GM18909 (cell line): ENCODE results near the gene RASGRF2.

ENCODE experiments used
- ATAC-seq: cut with Tn5 transposase; IDR thresholded peaks from one replicate; pipeline ENCODE4 v1.9.1; 2021; ENCODE audit warnings: mild to moderate bottlenecking; ENCODE audit not compliant: unreplicated experiment, poor library complexity

The RASGRF2 gene, protein sequence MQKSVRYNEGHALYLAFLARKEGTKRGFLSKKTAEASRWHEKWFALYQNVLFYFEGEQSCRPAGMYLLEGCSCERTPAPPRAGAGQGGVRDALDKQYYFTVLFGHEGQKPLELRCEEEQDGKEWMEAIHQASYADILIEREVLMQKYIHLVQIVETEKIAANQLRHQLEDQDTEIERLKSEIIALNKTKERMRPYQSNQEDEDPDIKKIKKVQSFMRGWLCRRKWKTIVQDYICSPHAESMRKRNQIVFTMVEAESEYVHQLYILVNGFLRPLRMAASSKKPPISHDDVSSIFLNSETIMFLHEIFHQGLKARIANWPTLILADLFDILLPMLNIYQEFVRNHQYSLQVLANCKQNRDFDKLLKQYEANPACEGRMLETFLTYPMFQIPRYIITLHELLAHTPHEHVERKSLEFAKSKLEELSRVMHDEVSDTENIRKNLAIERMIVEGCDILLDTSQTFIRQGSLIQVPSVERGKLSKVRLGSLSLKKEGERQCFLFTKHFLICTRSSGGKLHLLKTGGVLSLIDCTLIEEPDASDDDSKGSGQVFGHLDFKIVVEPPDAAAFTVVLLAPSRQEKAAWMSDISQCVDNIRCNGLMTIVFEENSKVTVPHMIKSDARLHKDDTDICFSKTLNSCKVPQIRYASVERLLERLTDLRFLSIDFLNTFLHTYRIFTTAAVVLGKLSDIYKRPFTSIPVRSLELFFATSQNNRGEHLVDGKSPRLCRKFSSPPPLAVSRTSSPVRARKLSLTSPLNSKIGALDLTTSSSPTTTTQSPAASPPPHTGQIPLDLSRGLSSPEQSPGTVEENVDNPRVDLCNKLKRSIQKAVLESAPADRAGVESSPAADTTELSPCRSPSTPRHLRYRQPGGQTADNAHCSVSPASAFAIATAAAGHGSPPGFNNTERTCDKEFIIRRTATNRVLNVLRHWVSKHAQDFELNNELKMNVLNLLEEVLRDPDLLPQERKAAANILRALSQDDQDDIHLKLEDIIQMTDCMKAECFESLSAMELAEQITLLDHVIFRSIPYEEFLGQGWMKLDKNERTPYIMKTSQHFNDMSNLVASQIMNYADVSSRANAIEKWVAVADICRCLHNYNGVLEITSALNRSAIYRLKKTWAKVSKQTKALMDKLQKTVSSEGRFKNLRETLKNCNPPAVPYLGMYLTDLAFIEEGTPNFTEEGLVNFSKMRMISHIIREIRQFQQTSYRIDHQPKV (N-terminal part only)

GRCh38 chr5:80959768-80960442 is at the start of gene RASGRF2:
Gene RASGRF2 (plus strand): TSS chr5:80960363. CDS start chr5:80960739, 376 bp downstream.
- no peak for ATAC-seq

DNA sequence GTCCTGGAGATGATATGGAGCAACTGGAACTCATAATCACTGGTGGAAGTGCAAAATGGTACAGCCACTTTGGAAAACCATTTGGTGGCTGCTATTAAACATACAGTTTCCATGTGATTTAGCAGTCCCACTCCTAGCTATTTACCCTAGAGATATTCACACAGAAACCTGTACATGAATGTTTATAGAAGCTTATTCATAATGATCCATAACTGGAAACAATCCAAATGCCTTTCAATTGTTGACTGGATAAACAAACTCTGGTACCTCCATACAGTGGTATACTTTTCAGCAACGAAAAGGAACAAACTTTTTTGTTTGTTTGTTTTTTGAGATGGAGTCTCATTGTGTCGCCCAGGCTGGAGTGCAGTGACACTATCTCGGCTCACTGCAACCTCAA is 47.7 kb upstream of the RASGRF2 start:
- no peak for ATAC-seq

DNA sequence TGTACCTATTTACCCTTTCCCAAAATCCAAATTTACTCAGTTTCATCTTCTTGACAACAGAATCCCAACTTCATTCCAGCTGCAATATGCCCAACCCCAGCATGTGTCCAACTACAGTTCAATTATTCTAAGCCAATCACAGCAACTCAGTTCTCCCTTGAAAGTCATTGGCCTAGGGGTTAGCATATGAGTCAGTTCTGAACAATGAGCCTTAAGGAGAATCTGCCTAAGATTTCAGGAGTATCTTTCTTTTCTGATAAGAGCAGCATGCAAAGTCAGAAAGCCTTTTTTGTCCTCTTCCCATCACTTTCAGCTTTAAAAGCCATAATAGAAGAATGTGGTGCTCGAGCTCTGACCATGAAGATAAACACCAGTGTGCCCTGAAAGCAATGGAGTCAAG is 44.4 kb upstream of the RASGRF2 start:
- no peak for ATAC-seq

GRCh38 chr5:80916676-80917075 is 43.5 kb upstream of the RASGRF2 start:
- ATAC-seq = no peak

DNA sequence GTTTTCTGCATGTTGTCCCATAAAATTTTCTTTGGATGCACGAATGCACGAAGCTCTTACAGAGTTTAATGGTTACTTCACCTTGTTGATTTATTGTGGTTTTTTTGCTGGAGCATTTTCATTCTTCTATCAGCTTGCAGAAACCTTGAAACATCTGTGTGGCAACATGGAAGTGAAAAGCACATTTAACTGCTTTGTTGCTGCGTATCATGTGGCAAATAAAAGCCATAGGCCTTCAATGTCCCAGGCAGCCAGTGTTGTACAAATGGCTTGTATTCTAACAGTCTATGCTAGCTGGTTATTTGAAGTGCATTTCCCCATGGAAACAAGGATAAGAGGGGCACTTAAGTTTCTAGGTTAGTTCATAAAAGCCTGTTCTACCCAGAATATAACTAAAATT is 42.5 kb upstream of the RASGRF2 start:
- no peak for ATAC-seq

DNA sequence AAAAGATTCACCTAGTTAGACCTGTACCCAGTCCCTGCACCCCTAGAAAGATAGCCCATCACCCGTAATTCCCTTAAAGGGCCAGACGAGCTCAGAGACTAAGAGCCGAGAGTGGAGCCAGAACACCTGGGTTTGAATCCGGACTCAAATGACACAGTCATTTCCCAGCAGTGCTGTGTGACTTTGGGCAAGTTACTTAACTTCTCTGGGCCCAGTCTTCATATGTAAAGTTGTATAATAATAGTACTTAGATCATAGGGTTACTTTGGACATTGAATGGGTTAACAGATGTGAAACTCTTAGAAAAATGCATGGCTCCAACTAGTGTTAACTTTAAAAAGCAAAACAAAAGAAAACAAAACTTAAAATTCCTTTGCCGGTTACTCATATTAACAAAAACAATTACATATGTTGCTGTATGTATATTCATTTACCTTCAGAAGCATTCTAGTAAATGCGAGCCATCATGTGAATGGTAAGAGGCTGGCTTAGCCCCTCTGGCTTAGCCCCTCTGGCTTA is 40.4 kb upstream of the RASGRF2 start:
- no peak for ATAC-seq

GRCh38 chr5:80920333-80920732 is 39.8 kb upstream of the RASGRF2 start:
- ATAC-seq = no peak

DNA sequence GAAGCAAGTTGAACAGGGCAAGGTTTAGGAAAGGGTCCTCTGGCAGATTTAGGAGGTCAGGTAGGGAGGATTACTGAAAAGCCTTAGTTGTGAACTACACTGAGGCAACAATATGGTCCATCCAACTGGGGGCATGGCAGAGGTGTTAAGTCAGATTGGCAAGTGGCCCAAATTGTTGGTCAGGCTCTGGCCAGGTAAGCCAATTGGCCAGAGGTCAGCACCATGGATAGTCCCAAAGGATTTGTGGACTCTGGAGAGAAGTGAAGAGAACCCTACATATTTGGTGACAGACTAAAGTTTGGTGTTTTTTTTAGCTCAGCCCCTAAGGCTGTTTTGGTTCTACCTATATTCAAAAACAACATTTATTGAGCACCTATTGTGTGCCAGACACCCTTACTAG is 39.1 kb upstream of the RASGRF2 start:
- no peak for ATAC-seq

- no peak for ATAC-seq
Observed at GRCh38 chr5:80925931-80926330, 34.2 kb upstream of the RASGRF2 start.

GRCh38 chr5:80926536-80926935 is 33.6 kb upstream of the RASGRF2 start:
- no peak for ATAC-seq

DNA sequence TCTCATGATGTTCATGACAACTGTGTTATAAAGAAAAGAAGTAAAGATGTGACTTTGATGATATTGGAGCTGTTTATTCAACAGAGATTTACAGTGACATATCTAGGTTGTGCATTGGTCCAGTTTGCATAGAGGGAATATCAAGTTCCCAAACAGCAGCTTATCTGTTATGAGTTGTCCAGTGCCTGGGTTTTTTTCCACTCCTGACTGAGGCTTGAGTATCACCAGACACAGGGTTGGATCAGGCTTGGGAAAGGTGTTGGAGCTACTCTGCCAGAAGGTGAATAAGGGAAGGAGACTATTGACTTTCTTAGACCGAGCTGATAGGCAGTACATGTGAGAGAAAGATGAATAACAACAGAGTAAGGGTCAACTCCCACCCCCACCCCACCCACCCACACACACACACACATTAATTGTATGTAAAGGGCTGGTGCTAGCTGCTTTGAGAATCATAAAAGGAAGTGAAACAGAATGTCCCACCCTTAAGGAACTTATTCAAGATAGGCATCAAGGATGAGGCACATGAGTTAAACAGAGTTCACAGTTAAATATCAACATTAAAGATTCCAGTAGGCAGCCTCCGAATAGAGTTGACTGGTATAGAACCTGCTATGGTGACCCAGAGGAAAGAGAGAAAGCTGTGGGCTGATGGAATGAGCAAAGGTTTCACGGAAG is 33.0 kb upstream of the RASGRF2 start:
- no peak for ATAC-seq

DNA sequence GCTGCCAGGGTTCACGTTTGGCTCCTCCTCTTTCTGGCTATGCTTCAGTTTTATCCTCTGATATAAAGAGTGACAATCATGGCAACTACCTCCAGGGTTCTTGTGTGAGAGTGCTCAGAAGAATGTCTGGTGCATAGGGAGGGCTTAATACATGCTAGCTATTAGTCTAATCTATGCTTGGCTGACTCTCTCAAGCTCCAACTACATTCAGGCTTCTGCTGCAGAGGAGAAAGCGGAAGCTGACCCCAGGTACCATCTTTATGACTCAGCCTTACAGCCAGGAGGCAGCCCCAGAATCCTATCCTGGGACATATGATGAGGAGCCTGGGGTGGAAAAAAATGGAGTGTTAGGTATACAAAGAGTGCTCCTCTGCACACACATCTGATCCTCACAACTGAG is 32.1 kb upstream of the RASGRF2 start:
- no peak for ATAC-seq

GRCh38 chr5:80930940-80931339 is 29.2 kb upstream of the RASGRF2 start:
- no peak for ATAC-seq

DNA sequence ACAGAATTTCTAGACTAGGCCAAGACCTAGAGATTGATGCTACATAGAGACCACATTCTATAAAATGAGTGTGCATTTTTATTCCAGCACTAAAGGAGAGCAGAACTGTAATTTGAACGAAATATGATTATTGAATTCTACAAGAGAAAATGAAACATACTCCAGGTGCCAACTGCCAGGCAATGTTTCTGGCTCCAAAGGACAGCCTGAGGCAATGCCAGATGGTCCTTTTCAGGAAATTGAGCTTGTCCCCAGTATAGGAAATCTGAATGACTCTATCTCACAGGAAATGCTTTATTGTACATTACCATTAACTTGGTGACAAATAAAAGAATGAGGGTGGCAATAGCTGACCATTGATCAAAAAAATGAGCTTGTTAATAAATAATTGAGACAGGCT is 28.8 kb upstream of the RASGRF2 start:
- no peak for ATAC-seq

DNA sequence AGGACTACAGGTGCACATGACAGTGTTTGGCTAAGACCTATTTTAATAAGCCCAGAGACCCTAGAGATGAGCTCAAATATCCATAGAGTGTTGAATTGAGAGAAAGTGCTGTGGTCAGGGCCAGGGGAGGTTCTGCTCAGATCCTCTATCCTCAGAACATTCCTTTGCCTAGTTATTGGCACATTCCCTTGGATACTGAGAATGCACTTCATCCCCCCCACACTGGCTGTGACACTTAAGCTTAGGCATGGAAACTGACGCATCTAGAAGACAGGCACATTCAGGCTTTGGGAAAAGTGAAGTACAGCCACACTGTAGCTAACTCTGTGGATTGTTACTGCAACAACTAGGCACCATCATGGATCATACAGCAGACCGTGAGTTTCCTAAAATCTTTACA is 27.1 kb upstream of the RASGRF2 start:
- ATAC-seq = no peak

GRCh38 chr5:80934751-80935150 is 25.4 kb upstream of the RASGRF2 start:
- ATAC-seq = no peak

DNA sequence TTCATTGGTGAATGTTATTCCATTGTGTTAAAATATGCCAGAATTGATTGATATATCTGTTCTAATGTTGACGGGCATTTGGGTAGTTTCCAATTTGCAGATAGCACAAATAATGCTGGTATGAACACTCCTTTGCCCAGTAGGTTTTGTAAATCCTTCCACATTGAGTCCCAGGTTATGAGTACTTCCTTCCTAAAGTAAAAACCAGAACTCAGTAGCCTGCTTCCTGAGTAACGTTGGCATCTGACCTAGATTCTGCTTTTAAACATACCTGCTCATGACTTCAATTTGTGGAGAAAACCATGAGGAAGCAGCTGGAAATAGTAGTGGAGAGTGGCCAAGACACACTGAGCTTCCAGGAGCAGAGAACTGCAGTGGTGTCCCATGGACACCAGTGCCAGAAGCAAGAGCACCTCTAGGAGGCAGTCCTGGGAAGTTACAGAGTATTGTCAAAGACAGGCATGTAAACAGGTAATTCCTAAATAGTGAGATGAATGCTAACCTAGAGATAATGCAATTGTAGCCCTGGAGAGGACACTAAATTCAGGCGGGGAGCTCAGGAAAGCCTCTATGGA is 24.3 kb upstream of the RASGRF2 start:
- no peak for ATAC-seq

GRCh38 chr5:80936881-80937280 is 23.3 kb upstream of the RASGRF2 start:
- ATAC-seq = no peak
